ENCODE data around the gene STK39. TPM values are rescaled to one million over a fixed set of nuclear protein-coding genes. Genes with fewer than 3 reads are reported as not detected.

The STK39 gene
- total and polyA plus RNA-seq, 2 of the 4 experiments (the other 2 are of a cell fraction), result 11.8 to 16.4 TPM

DNA sequence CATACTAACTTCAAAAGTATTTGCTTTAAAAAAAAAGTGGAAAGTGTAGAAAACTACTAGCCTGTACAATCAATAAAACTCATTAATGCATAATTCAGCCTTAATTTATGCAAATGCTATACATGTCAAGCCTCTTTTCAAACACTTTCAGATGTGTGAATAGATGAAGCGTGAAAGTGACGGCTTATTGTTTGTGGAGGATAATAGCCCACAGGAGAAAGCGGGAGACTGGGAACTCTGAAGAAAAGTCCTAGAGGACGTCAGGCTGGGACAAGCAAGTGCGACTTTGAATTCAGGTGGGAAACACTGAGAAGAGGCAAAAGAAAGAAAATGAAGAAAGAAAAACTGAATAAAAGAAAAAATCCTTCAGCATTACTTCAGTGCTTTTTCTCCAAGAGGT is 108.5 kb downstream of the STK39 start:
- dilution Hi-C loops (cut with HindIII; ENCODE audit: low sequenced_read_pairs, unreplicated experiment), result no loop called here
- DNase-seq, result no peak
- H4K91ac ChIP-seq (ENCODE audit: insufficient read depth, low read depth, low read length), result no peak overlapping the region
- ChIA-PET POLR2A (ENCODE audit: unreplicated experiment) (no interaction called here), CTCF (no interaction called here)
- ATAC-seq (ENCODE audit: low read depth), result no peak
- no peak overlapping the region for H2BK5ac ChIP-seq (ENCODE audit: low read depth, low read length, poor library complexity, severe bottlenecking)
- H3K23ac ChIP-seq (ENCODE audit: low read depth, low read length), result no peak overlapping the region
- H3K4ac ChIP-seq (ENCODE audit: low read depth, low read length), result no peak overlapping the region
- H3K79me1 ChIP-seq (ENCODE audit: low read depth in 1 of 2, low read length in 2 of 2), result peaks cover 4 to 22% of the 10 kb centered on the region in 2 experiments; a peak in 3 of 4 replicates
- in situ Hi-C loops (cut with MboI; ENCODE audit: low sequenced_read_pairs), result loop anchor here (25.0 kb wide), 1 partner anchor 748 kb away; the partner anchor contains the start of gene SPC25
- H3K27ac ChIP-seq (ENCODE audit: insufficient read depth, low read length), result no peak overlapping the region
- H3K9ac ChIP-seq (ENCODE audit: low read depth, low read length), result no peak overlapping the region
- H3K4me2 ChIP-seq (ENCODE audit: low read depth, low read length), result no peak overlapping the region
- H3K27me3 ChIP-seq (ENCODE audit: control insufficient read depth, insufficient read depth, low read length), result no peaks in the 10 kb centered on the region
- no peak overlapping the region for H2AFZ ChIP-seq (replicated peaks; ENCODE audit: low read length, poor library complexity)
- H4K5ac ChIP-seq (ENCODE audit: low read depth, low read length), result no peak overlapping the region
- no peaks in the 10 kb centered on the region for H3K9me3 ChIP-seq (ENCODE audit: control insufficient read depth, insufficient read depth, low read length)
- TF ChIP-seq, protein P1, sequence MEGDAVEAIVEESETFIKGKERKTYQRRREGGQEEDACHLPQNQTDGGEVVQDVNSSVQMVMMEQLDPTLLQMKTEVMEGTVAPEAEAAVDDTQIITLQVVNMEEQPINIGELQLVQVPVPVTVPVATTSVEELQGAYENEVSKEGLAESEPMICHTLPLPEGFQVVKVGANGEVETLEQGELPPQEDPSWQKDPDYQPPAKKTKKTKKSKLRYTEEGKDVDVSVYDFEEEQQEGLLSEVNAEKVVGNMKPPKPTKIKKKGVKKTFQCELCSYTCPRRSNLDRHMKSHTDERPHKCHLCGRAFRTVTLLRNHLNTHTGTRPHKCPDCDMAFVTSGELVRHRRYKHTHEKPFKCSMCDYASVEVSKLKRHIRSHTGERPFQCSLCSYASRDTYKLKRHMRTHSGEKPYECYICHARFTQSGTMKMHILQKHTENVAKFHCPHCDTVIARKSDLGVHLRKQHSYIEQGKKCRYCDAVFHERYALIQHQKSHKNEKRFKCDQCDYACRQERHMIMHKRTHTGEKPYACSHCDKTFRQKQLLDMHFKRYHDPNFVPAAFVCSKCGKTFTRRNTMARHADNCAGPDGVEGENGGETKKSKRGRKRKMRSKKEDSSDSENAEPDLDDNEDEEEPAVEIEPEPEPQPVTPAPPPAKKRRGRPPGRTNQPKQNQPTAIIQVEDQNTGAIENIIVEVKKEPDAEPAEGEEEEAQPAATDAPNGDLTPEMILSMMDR (conservative IDR thresholded peaks at IDR 0.05; ENCODE audit: low read depth, low read length), result no peak
- TF ChIP-seq CHD1 (IDR thresholded peaks at IDR 0.05; ENCODE audit: low read depth, low read length) (no peak), POLR2A (IDR thresholded peaks at IDR 0.05; ENCODE audit: low read depth, low read length) (no peak), RFX5 (IDR thresholded peaks at IDR 0.05; ENCODE audit: low read depth, low read length) (no peak), CEBPB (IDR thresholded peaks at IDR 0.05; ENCODE audit: low read depth, low read length) (no peak), MAZ (IDR thresholded peaks at IDR 0.05; ENCODE audit: borderline replicate concordance, low read depth, low read length) (no peak), SMC3 (IDR thresholded peaks at IDR 0.05; ENCODE audit: low read depth, low read length) (no peak), NFE2L2 (IDR thresholded peaks at IDR 0.05; ENCODE audit: low read depth, low read length) (no peak), MXI1 (IDR thresholded peaks at IDR 0.05; ENCODE audit: borderline replicate concordance, low read depth, low read length) (no peak), RCOR1 (IDR thresholded peaks at IDR 0.05; ENCODE audit: insufficient replicate concordance, low read length) (no peak), FOS (IDR thresholded peaks at IDR 0.05; ENCODE audit: low read depth, low read length) (no peak), RAD21 (IDR thresholded peaks at IDR 0.05; ENCODE audit: low read length) (no peak), BHLHE40 (IDR thresholded peaks at IDR 0.05; ENCODE audit: low read depth, low read length) (no peak), MAFK (IDR thresholded peaks at IDR 0.05; ENCODE audit: low read depth, low read length) (no peak)
- TF ChIP-seq, protein P2, sequence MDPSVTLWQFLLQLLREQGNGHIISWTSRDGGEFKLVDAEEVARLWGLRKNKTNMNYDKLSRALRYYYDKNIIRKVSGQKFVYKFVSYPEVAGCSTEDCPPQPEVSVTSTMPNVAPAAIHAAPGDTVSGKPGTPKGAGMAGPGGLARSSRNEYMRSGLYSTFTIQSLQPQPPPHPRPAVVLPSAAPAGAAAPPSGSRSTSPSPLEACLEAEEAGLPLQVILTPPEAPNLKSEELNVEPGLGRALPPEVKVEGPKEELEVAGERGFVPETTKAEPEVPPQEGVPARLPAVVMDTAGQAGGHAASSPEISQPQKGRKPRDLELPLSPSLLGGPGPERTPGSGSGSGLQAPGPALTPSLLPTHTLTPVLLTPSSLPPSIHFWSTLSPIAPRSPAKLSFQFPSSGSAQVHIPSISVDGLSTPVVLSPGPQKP (IDR thresholded peaks at IDR 0.05; ENCODE audit: borderline replicate concordance, low read depth, low read length), result no peak
- TF ChIP-seq, protein P3, sequence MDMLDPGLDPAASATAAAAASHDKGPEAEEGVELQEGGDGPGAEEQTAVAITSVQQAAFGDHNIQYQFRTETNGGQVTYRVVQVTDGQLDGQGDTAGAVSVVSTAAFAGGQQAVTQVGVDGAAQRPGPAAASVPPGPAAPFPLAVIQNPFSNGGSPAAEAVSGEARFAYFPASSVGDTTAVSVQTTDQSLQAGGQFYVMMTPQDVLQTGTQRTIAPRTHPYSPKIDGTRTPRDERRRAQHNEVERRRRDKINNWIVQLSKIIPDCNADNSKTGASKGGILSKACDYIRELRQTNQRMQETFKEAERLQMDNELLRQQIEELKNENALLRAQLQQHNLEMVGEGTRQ (IDR thresholded peaks at IDR 0.05; ENCODE audit: low read depth, low read length), result no peak
- no peak overlapping the region for H2AK5ac ChIP-seq (ENCODE audit: low read depth, low read length)
- no peak overlapping the region for H2BK120ac ChIP-seq (ENCODE audit: low read depth, low read length)
- H3K4me3 ChIP-seq (ENCODE audit: insufficient read depth, low read depth, low read length), result no peak overlapping the region
- intact Hi-C loops (cut with micrococcal nuclease), result loop anchor here (5.0 to 10.0 kb wide), 4 partner anchors 208 to 776 kb away; no protein-coding TSS in a partner anchor
- H4K20me1 ChIP-seq (ENCODE audit: insufficient read depth, low read length), result no peaks in the 10 kb centered on the region; the same call in 1 of the 2 replicates
- H3K56ac ChIP-seq (ENCODE audit: extremely low read depth, insufficient read depth, low read length), result no peak overlapping the region
- H3K36me3 ChIP-seq (ENCODE audit: control insufficient read depth, insufficient read depth, low read length), result peaks cover 11% of the 10 kb centered on the region
- no TSS peak for BruUV-seq (replicated peaks)
- H2AK9ac ChIP-seq (replicated peaks; ENCODE audit: low read depth, low read length, poor library complexity), result no peak overlapping the region
- no peak overlapping the region for H3K14ac ChIP-seq (replicated peaks; ENCODE audit: low read depth, low read length)
- H2BK15ac ChIP-seq (ENCODE audit: low read depth, low read length), result no peak overlapping the region
- H3K9me1 ChIP-seq (ENCODE audit: insufficient read depth, low read length), result peaks cover 3% of the 10 kb centered on the region
- H4K8ac ChIP-seq (ENCODE audit: low read depth in 2 of 2, low read length in 2 of 2), result no peak overlapping the region
- H2BK20ac ChIP-seq (ENCODE audit: low read depth, low read length), result no peak overlapping the region
- H3K18ac ChIP-seq (ENCODE audit: low read depth, low read length), result no peak overlapping the region
- WGBS, 2 experiments (ENCODE audit: extremely low coverage in 2 of 2, insufficient read length in 1 of 2), result no CpG with 5 or more reads among the region's 5 CpGs
- H3K4me1 ChIP-seq (ENCODE audit: control insufficient read depth, insufficient read depth, low read length), result peaks cover 3% of the 10 kb centered on the region
